ENCODE data around the gene EZH1. TPM values are rescaled to one million over a fixed set of nuclear protein-coding genes. Genes with fewer than 3 reads are reported as not detected.

EZH1 gene
- total RNA-seq, 1 experiment from 2014 or later: 22.8 TPM

DNA sequence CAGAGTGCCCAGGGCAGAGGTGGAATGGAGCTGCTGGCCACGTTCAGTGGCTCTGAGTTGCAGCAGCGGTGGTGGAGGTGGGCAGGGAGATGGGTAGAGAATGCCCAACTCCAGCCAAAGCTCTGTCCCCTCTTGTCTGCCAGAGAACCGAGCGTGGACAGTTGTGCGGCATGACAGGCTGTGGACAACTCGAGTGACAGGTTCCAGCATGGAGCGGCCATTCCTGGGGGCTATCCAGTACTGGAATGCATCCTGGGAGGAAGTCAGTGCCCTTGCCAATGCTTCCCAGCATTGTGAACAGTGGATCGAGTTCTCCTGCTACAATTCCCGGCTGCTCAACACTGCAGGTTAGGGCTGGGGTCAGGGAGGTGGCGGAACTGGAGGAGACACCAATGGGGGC lies 54.2 kb downstream of the EZH1 start:
- no peak overlapping the region for H3K4me3 ChIP-seq
- no peaks in the 10 kb centered on the region for H3K27me3 ChIP-seq (ENCODE audit: insufficient read depth, low read depth)
- no peak overlapping the region for H3K27ac ChIP-seq
- intact Hi-C loops (cut with micrococcal nuclease; ENCODE audit: unreplicated experiment): no loop called here
- H3F3A ChIP-seq (ENCODE audit: insufficient read depth, low read depth): no peaks in the 10 kb centered on the region
- H3K4me1 ChIP-seq (replicated peaks; ENCODE audit: insufficient read depth): no peaks in the 10 kb centered on the region
- no peaks in the 10 kb centered on the region for H3K36me3 ChIP-seq (ENCODE audit: low read depth)
- H2AFZ ChIP-seq: no peak overlapping the region
- ChIA-PET CTCF (no interaction called here), POLR2A (ENCODE audit: unreplicated experiment) (no interaction called here)
- no peaks in the 10 kb centered on the region for H3K9me2 ChIP-seq (ENCODE audit: insufficient read depth)
- no TSS peak for BruUV-seq (replicated peaks)
- no peaks in the 10 kb centered on the region for H4K20me1 ChIP-seq (ENCODE audit: insufficient read depth)
- no peak overlapping the region for H3K4me2 ChIP-seq
- H3K79me2 ChIP-seq (ENCODE audit: low read depth): no peaks in the 10 kb centered on the region
- DNase-seq: no peak
- TF ChIP-seq, protein P1, sequence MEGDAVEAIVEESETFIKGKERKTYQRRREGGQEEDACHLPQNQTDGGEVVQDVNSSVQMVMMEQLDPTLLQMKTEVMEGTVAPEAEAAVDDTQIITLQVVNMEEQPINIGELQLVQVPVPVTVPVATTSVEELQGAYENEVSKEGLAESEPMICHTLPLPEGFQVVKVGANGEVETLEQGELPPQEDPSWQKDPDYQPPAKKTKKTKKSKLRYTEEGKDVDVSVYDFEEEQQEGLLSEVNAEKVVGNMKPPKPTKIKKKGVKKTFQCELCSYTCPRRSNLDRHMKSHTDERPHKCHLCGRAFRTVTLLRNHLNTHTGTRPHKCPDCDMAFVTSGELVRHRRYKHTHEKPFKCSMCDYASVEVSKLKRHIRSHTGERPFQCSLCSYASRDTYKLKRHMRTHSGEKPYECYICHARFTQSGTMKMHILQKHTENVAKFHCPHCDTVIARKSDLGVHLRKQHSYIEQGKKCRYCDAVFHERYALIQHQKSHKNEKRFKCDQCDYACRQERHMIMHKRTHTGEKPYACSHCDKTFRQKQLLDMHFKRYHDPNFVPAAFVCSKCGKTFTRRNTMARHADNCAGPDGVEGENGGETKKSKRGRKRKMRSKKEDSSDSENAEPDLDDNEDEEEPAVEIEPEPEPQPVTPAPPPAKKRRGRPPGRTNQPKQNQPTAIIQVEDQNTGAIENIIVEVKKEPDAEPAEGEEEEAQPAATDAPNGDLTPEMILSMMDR (conservative IDR thresholded peaks at IDR 0.05): no peak
- no peaks in the 10 kb centered on the region for H3K9me3 ChIP-seq (ENCODE audit: insufficient read depth, low read depth)

DNA sequence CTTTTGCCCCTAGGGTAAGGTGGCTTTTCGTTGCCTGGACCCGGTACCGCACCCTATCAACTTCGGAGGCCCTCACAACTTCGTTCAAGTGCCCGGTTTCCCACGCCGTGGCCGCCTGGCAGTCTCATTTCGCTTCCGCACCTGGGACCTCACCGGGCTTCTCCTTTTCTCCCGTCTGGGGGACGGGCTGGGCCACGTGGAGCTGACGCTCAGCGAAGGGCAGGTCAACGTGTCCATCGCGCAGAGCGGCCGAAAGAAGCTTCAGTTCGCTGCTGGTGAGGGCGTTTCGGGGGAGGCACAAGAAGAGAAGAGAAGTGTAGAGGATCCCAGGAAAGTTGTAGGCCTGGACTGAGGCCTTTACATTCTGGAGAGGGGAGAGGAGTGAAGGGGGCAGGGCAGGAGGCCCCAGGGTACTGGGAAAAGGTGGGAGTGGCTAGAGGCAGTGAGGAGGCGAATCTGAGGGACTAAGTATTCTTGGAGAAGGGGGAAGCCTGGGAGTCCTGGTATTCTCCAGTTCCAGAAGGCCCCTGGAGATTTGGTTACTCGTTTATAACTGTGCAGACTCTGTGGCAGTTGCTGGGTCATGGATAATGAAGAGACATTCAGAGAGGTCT lies 57.0 kb downstream of the EZH1 start:
- Histone ChIP-seq H3K27ac (no peak overlapping the region), H3F3A (ENCODE audit: insufficient read depth, low read depth) (peaks cover 3% of the 10 kb centered on the region; the same call in 1 of the 2 replicates), H4K20me1 (ENCODE audit: insufficient read depth) (no peaks in the 10 kb centered on the region), H3K9me2 (ENCODE audit: insufficient read depth) (no peaks in the 10 kb centered on the region), H3K4me2 (no peak overlapping the region), H3K4me3 (no peak overlapping the region), H3K9me3 (ENCODE audit: insufficient read depth, low read depth) (no peaks in the 10 kb centered on the region), H3K36me3 (ENCODE audit: low read depth) (no peaks in the 10 kb centered on the region), H3K4me1 (replicated peaks; ENCODE audit: insufficient read depth) (0 out of 2 replicates have a peak, but pooled peaks cover 3% of the 10 kb centered on the region), H2AFZ (no peak overlapping the region), H3K27me3 (ENCODE audit: insufficient read depth, low read depth) (no peaks in the 10 kb centered on the region), H3K79me2 (ENCODE audit: low read depth) (no peaks in the 10 kb centered on the region)
- DNase-seq: no peak
- CTCF ChIA-PET: no interaction called here
- TF ChIP-seq, protein P1 (conservative IDR thresholded peaks at IDR 0.05): no peak
- no peak for TF ChIP-seq EZH2 (IDR thresholded peaks at IDR 0.05; ENCODE audit: low read depth)
- intact Hi-C loops (cut with micrococcal nuclease; ENCODE audit: unreplicated experiment): no loop called here
- POLR2A ChIA-PET (ENCODE audit: unreplicated experiment): no interaction called here
- BruUV-seq (replicated peaks): no TSS peak

DNA sequence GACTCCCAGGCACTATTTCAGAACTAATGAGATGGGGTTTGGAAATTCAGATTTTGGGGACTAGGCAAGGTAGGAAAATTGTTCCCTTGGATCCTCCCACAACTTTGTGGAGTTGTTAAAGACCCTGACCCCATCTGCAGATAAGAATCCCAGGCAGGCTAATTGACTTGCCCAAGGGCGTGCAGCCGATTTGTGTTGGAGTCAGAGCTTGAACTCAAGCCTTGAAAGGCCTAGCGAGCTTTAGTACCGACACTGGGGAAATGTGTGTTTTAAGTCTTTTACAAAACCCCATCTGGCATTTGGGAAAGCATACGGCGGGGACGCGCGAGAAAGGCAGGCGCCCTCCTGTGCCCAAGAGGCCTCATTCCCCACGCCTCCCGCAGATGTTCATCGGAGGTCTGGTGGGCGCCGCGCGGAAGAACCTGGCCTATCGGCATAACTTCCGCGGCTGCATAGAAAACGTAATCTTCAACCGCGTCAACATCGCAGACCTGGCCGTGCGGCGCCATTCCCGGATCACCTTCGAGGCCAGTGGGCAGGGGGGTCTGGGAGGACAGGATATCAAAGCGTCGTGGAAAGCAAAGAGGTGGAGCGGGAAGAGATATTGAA lies 58.2 kb downstream of the EZH1 start:
- Histone ChIP-seq H3K36me3 (ENCODE audit: low read depth) (no peaks in the 10 kb centered on the region), H3K4me3 (no peak overlapping the region), H3K27ac (no peak overlapping the region), H3K9me3 (ENCODE audit: insufficient read depth, low read depth) (no peaks in the 10 kb centered on the region), H4K20me1 (ENCODE audit: insufficient read depth) (no peaks in the 10 kb centered on the region), H3K4me2 (no peak overlapping the region), H3K9me2 (ENCODE audit: insufficient read depth) (no peaks in the 10 kb centered on the region), H3F3A (ENCODE audit: insufficient read depth, low read depth) (peaks cover 15% of the 10 kb centered on the region), H3K79me2 (ENCODE audit: low read depth) (no peaks in the 10 kb centered on the region), H2AFZ (no peak overlapping the region), H3K4me1 (replicated peaks; ENCODE audit: insufficient read depth) (peaks cover 11% of the 10 kb centered on the region; the same call in 1 of the 2 replicates), H3K27me3 (ENCODE audit: insufficient read depth, low read depth) (no peaks in the 10 kb centered on the region)
- ChIA-PET CTCF (no interaction called here), POLR2A (ENCODE audit: unreplicated experiment) (no interaction called here)
- TF ChIP-seq, protein P1 (conservative IDR thresholded peaks at IDR 0.05): no peak
- TF ChIP-seq EZH2 (IDR thresholded peaks at IDR 0.05; ENCODE audit: low read depth): no peak
- no TSS peak for BruUV-seq (replicated peaks)
- no peak for DNase-seq
- intact Hi-C loops (cut with micrococcal nuclease; ENCODE audit: unreplicated experiment): no loop called here

All from PC-9 (cell line).